SK-N-SH treated with all-trans-retinoic acid at 6 μM for 48 hours (cell line): Measurements from ENCODE around the gene PDLIM4.

Experiments
- ATAC-seq: fragments of 200-7000 bp; cut with Tn5 transposase; 3 replicates; pipeline ENCODE4 v1.9.1; 2020; ENCODE audit warnings: mild to moderate bottlenecking, moderate library complexity
- ARNTL ChIP-seq: fragments of 450-650 bp; formaldehyde crosslinking; IDR thresholded peaks from 2 replicates; pipeline ENCODE4 v1.5.0; 2020; ENCODE audit warnings: low read depth, mild to moderate bottlenecking, moderate library complexity, borderline replicate concordance
- BACH2 ChIP-seq: fragments of 250-450 bp; sonication (Bioruptor Pico); IDR thresholded peaks from 2 replicates; pipeline ENCODE4 v1.9.0; 2021; ENCODE audit warnings: mild to moderate bottlenecking, borderline replicate concordance
- CREB5 ChIP-seq: fragments of 250-450 bp; sonication (Bioruptor Pico); IDR thresholded peaks from 2 replicates; pipeline ENCODE4 v1.5.1; 2020; ENCODE audit warnings: low read depth, mild to moderate bottlenecking, moderate library complexity
- CSDC2 ChIP-seq: fragments of 250-450 bp; sonication (Bioruptor Pico); IDR thresholded peaks from 2 replicates; pipeline ENCODE4 v1.5.0; 2020; ENCODE audit warnings: mild to moderate bottlenecking, moderate library complexity
- CSRNP3 ChIP-seq: fragments of 250-450 bp; sonication (Bioruptor Pico); IDR thresholded peaks from 2 replicates; pipeline ENCODE4 v1.5.1; 2021; ENCODE audit warnings: mild to moderate bottlenecking, moderate library complexity
- GLIS3 ChIP-seq: fragments of 250-450 bp; sonication (Bioruptor Pico); IDR thresholded peaks from 2 replicates; pipeline ENCODE4 v1.5.0; 2020; ENCODE audit warnings: mild to moderate bottlenecking, moderate library complexity
- SNAI2 ChIP-seq: fragments of 250-450 bp; sonication (Bioruptor Pico); IDR thresholded peaks from 2 replicates; pipeline ENCODE4 v1.5.0; 2020; ENCODE audit warnings: mild to moderate bottlenecking, moderate library complexity
- TCF4 ChIP-seq: fragments of 250-450 bp; sonication (Bioruptor Pico); IDR thresholded peaks from 2 replicates; pipeline ENCODE4 v1.8.0; 2021; ENCODE audit warnings: mild to moderate bottlenecking, moderate library complexity, borderline replicate concordance
- TOX ChIP-seq: fragments of 250-450 bp; sonication (Bioruptor Pico); IDR thresholded peaks from 2 replicates; pipeline ENCODE4 v1.8.0; 2021; ENCODE audit warnings: mild to moderate bottlenecking, moderate library complexity, borderline replicate concordance
- TSHZ2 ChIP-seq: fragments of 250-450 bp; sonication (Bioruptor Pico); IDR thresholded peaks from 2 replicates; pipeline ENCODE4 v1.5.0; 2020; ENCODE audit warnings: mild to moderate bottlenecking, moderate library complexity
- ZC3H10 ChIP-seq: fragments of 250-450 bp; sonication (Bioruptor Pico); IDR thresholded peaks from 2 replicates; pipeline ENCODE4 v1.5.1; 2021; ENCODE audit warnings: mild to moderate bottlenecking, moderate library complexity
- ZFP3 ChIP-seq: fragments of 250-450 bp; sonication (Bioruptor Pico); IDR thresholded peaks from 2 replicates; pipeline ENCODE4 v1.5.0; 2020; ENCODE audit warnings: mild to moderate bottlenecking, moderate library complexity
- ZFP30 ChIP-seq: fragments of 450-650 bp; formaldehyde crosslinking; IDR thresholded peaks from 2 replicates; pipeline ENCODE4 v1.5.0; 2022; ENCODE audit warnings: mild to moderate bottlenecking, moderate library complexity
- ZNF565 ChIP-seq: fragments of 450-650 bp; formaldehyde crosslinking; conservative IDR thresholded peaks from 2 replicates; pipeline ENCODE4 v1.5.0; 2020; ENCODE audit warnings: low read depth, mild to moderate bottlenecking, moderate library complexity
- ZNF70 ChIP-seq: fragments of 450-650 bp; formaldehyde crosslinking; IDR thresholded peaks from 2 replicates; pipeline ENCODE4 v1.5.0; 2020; ENCODE audit warnings: mild to moderate bottlenecking, moderate library complexity
- ZNF8 ChIP-seq: fragments of 450-650 bp; formaldehyde crosslinking; IDR thresholded peaks from 2 replicates; pipeline ENCODE4 v1.5.0; 2020; ENCODE audit warnings: mild to moderate bottlenecking, moderate library complexity

PDLIM4 gene

GRCh38 chr5:132253008-132253441 lies 4.5 kb upstream of the PDLIM4 start (continued):
- no peak for TF ChIP-seq CREB5 (CRISPR knock-in tag)
- TF ChIP-seq GLIS3 (CRISPR knock-in tag), result no peak
- TF ChIP-seq ZC3H10, result no peak
- TF ChIP-seq CSDC2, result no peak
- no peak for TF ChIP-seq TSHZ2

- ATAC-seq, result no peak
- TF ChIP-seq TCF4 (CRISPR knock-in tag), result no peak
- TF ChIP-seq CSRNP3 (CRISPR knock-in tag), result no peak
- no peak for TF ChIP-seq ZFP3
- TF ChIP-seq ZC3H10, result no peak
- no peak for TF ChIP-seq ZNF565 (CRISPR knock-in tag)
- TF ChIP-seq BACH2, result no peak
- TF ChIP-seq ZFP30 (CRISPR knock-in tag), result no peak
- TF ChIP-seq ARNTL, result no peak
- TF ChIP-seq SNAI2 (CRISPR knock-in tag), result no peak
- TF ChIP-seq ZNF70 (CRISPR knock-in tag), result no peak
- no peak for TF ChIP-seq ZNF8 (CRISPR knock-in tag)
- TF ChIP-seq GLIS3 (CRISPR knock-in tag), result no peak
- no peak for TF ChIP-seq TOX
- TF ChIP-seq, all 23 proteins: peak for 0
Observed at GRCh38 chr5:132253452-132254320, 3.8 kb upstream of the PDLIM4 start.

GRCh38 chr5:132254321-132254977 lies 3.0 kb upstream of the PDLIM4 start:
- ATAC-seq, result no peak

More at GRCh38 chr5:132254321-132254977, 3.0 kb upstream of the PDLIM4 start:
- TF ChIP-seq CSRNP3 (CRISPR knock-in tag) (no peak), CREB5 (CRISPR knock-in tag) (no peak)
